Measurements from ENCODE around the gene STPG4.

STPG4 gene

GRCh38 chr2:47091118-47091517, 64.0 kb downstream of the STPG4 start:
- DNase-seq (ENCODE audit: low read depth in 1 of 2, low spot score in 1 of 2), result no peak

- no peak for DNase-seq (ENCODE audit: low read depth in 1 of 2, low spot score in 1 of 2)
Measured at GRCh38 chr2:47089083-47089464, 66.0 kb downstream of the STPG4 start.

- no peak for DNase-seq (ENCODE audit: low read depth in 1 of 2, low spot score in 1 of 2)
Measured at GRCh38 chr2:47088371-47089082, 66.6 kb downstream of the STPG4 start.

GRCh38 chr2:47087051-47087450, 68.1 kb downstream of the STPG4 start:
- DNase-seq (ENCODE audit: low read depth in 1 of 2, low spot score in 1 of 2), result no peak

GRCh38 chr2:47086571-47086970, 68.5 kb downstream of the STPG4 start:
- DNase-seq (ENCODE audit: low read depth in 1 of 2, low spot score in 1 of 2), result no peak

GRCh38 chr2:47086054-47086471, 69.0 kb downstream of the STPG4 start:
- no peak for DNase-seq (ENCODE audit: low read depth in 1 of 2, low spot score in 1 of 2)

- DNase-seq (ENCODE audit: low read depth in 1 of 2, low spot score in 1 of 2), result no peak
Measured at GRCh38 chr2:47083886-47084687, 71.0 kb downstream of the STPG4 start.

- DNase-seq (ENCODE audit: low read depth in 1 of 2, low spot score in 1 of 2), result no peak
Measured at GRCh38 chr2:47083485-47083884, 71.6 kb downstream of the STPG4 start.

GRCh38 chr2:47083005-47083404, 72.1 kb downstream of the STPG4 start:
- no peak for DNase-seq (ENCODE audit: low read depth in 1 of 2, low spot score in 1 of 2)

GRCh38 chr2:47080888-47081301, 74.2 kb downstream of the STPG4 start:
- DNase-seq (ENCODE audit: low read depth in 1 of 2, low spot score in 1 of 2), result no peak

- no peak for DNase-seq (ENCODE audit: low read depth in 1 of 2, low spot score in 1 of 2)
Measured at GRCh38 chr2:47079515-47080412, 75.3 kb downstream of the STPG4 start.

GRCh38 chr2:47078541-47079482, 76.3 kb downstream of the STPG4 start:
- DNase-seq (ENCODE audit: low read depth in 1 of 2, low spot score in 1 of 2), result no peak

GRCh38 chr2:47077442-47078117, 77.5 kb downstream of the STPG4 start:
- no peak for DNase-seq (ENCODE audit: low read depth in 1 of 2, low spot score in 1 of 2)

GRCh38 chr2:47076586-47077441, 78.3 kb downstream of the STPG4 start:
- DNase-seq (ENCODE audit: low read depth in 1 of 2, low spot score in 1 of 2), result no peak

GRCh38 chr2:47076126-47076506, 79.0 kb downstream of the STPG4 start:
- DNase-seq (ENCODE audit: low read depth in 1 of 2, low spot score in 1 of 2), result no peak

GRCh38 chr2:47075361-47076125, 79.6 kb downstream of the STPG4 start:
- no peak for DNase-seq (ENCODE audit: low read depth in 1 of 2, low spot score in 1 of 2)

GRCh38 chr2:47074691-47075090, 80.4 kb downstream of the STPG4 start:
- DNase-seq (ENCODE audit: low read depth in 1 of 2, low spot score in 1 of 2), result no peak

- DNase-seq (ENCODE audit: low read depth in 1 of 2, low spot score in 1 of 2), result no peak
Measured at GRCh38 chr2:47073641-47074040, 81.5 kb downstream of the STPG4 start.

Measured in activated CD4-positive, alpha-beta T cell treated with anti-CD3 and anti-CD28 coated beads, Interleukin-2, amount 50 U/mL, for 24 hours (primary cell).